HG03439 (cell line): ENCODE measurements around the gene LCE7A.

ENCODE experiments used
- ATAC-seq: cut with Tn5 transposase; IDR thresholded peaks from one replicate; pipeline ENCODE4 v1.9.1; 2021; ENCODE audit warnings: mild to moderate bottlenecking, moderate library complexity; ENCODE audit not compliant: unreplicated experiment

Gene LCE7A

GRCh38 chr1:152879559-152880198, 19.9 kb downstream of the LCE7A start:
- ATAC-seq, result no peak

GRCh38 chr1:152880316-152880715, 20.5 kb downstream of the LCE7A start:
- ATAC-seq, result no peak

- ATAC-seq, result no peak
These were observed 21.1 kb downstream of the LCE7A start for GRCh38 chr1:152880907-152881306.

GRCh38 chr1:152884085-152884484, 24.3 kb downstream of the LCE7A start:
- ATAC-seq, result no peak

GRCh38 chr1:152884506-152884905, 24.7 kb downstream of the LCE7A start:
- ATAC-seq, result no peak

- no peak for ATAC-seq
These were observed 25.3 kb downstream of the LCE7A start for GRCh38 chr1:152884966-152885624.

- no peak for ATAC-seq
These were observed 26.3 kb downstream of the LCE7A start for GRCh38 chr1:152886085-152886484.

GRCh38 chr1:152886758-152887409, 27.1 kb downstream of the LCE7A start:
- ATAC-seq, result no peak

- ATAC-seq, result no peak
These were observed 28.3 kb downstream of the LCE7A start for GRCh38 chr1:152888126-152888525.

GRCh38 chr1:152899027-152899426, 39.2 kb downstream of the LCE7A start:
- ATAC-seq, result no peak

- ATAC-seq, result no peak
These were observed 40.1 kb downstream of the LCE7A start for GRCh38 chr1:152899883-152900282.

- no peak for ATAC-seq
These were observed 41.8 kb downstream of the LCE7A start for GRCh38 chr1:152901631-152902030.

- no peak for ATAC-seq
These were observed 42.8 kb downstream of the LCE7A start for GRCh38 chr1:152902636-152903035.

GRCh38 chr1:152904688-152905440, 45.1 kb downstream of the LCE7A start:
- no peak for ATAC-seq

GRCh38 chr1:152906023-152906565, 46.3 kb downstream of the LCE7A start:
- no peak for ATAC-seq

GRCh38 chr1:152907686-152908601, 48.1 kb downstream of the LCE7A start, which contains the start of gene IVL:
Gene IVL, plus strand, starts transcription at chr1:152908546. Its CDS starts 1,252 bp downstream, at chr1:152909798.
- no peak for ATAC-seq

- no peak for ATAC-seq
These were observed 49.4 kb downstream of the LCE7A start for GRCh38 chr1:152909206-152909605.
